ENCODE results near the gene FAM3B.

DNA sequence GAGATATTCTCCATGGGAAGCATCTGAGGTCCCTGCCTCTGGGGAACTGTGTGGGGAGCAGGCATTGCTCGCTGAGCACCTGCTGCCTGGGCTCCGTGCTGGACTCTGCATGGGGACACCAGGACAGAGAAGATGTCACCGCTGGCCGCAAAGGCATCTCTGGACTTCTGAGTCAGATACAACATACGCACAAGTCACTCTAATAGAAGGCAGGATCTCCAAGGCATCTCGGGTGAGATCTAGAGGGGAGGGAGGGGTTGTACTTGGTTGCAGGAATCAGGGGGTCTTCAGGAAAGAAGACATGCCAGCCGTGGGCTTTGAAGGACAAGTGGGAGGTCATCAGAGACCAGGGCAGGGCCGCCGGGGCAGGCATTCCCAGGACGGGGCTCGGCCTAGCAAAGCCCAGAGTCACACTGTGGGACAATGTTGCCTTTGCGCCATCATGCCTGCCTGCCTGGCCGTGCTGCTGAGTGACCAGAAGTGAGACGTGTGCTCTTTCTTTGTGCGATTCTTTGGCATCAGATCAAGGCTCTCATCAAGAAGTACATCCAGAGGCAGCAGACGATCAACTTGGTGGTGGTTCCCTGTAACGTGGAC is 73.5 kb downstream of the FAM3B start:
- TF ChIP-seq, protein P1, sequence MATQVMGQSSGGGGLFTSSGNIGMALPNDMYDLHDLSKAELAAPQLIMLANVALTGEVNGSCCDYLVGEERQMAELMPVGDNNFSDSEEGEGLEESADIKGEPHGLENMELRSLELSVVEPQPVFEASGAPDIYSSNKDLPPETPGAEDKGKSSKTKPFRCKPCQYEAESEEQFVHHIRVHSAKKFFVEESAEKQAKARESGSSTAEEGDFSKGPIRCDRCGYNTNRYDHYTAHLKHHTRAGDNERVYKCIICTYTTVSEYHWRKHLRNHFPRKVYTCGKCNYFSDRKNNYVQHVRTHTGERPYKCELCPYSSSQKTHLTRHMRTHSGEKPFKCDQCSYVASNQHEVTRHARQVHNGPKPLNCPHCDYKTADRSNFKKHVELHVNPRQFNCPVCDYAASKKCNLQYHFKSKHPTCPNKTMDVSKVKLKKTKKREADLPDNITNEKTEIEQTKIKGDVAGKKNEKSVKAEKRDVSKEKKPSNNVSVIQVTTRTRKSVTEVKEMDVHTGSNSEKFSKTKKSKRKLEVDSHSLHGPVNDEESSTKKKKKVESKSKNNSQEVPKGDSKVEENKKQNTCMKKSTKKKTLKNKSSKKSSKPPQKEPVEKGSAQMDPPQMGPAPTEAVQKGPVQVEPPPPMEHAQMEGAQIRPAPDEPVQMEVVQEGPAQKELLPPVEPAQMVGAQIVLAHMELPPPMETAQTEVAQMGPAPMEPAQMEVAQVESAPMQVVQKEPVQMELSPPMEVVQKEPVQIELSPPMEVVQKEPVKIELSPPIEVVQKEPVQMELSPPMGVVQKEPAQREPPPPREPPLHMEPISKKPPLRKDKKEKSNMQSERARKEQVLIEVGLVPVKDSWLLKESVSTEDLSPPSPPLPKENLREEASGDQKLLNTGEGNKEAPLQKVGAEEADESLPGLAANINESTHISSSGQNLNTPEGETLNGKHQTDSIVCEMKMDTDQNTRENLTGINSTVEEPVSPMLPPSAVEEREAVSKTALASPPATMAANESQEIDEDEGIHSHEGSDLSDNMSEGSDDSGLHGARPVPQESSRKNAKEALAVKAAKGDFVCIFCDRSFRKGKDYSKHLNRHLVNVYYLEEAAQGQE (tag by site-specific recombination; IDR thresholded peaks at IDR 0.05), result no peak
- TF ChIP-seq, protein P2, sequence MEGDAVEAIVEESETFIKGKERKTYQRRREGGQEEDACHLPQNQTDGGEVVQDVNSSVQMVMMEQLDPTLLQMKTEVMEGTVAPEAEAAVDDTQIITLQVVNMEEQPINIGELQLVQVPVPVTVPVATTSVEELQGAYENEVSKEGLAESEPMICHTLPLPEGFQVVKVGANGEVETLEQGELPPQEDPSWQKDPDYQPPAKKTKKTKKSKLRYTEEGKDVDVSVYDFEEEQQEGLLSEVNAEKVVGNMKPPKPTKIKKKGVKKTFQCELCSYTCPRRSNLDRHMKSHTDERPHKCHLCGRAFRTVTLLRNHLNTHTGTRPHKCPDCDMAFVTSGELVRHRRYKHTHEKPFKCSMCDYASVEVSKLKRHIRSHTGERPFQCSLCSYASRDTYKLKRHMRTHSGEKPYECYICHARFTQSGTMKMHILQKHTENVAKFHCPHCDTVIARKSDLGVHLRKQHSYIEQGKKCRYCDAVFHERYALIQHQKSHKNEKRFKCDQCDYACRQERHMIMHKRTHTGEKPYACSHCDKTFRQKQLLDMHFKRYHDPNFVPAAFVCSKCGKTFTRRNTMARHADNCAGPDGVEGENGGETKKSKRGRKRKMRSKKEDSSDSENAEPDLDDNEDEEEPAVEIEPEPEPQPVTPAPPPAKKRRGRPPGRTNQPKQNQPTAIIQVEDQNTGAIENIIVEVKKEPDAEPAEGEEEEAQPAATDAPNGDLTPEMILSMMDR (tag by site-specific recombination; IDR thresholded peaks at IDR 0.05), result no peak
- TF ChIP-seq ZNF184 (tag by site-specific recombination; IDR thresholded peaks at IDR 0.05) (no peak), BCL11A (tag by site-specific recombination; IDR thresholded peaks at IDR 0.05; ENCODE audit: low read depth) (no peak), ZNF292 (tag by site-specific recombination; IDR thresholded peaks at IDR 0.05; ENCODE audit: borderline replicate concordance, low read depth) (no peak)

All from HEK293 (cell line).